ENCODE measurements around the gene NOTCH2NLA.
"Not testable (repeated sequence)": the region's sequence is repeated elsewhere in the genome, so short reads cannot be mapped to it uniquely, and the experiment has no call there.

DNA sequence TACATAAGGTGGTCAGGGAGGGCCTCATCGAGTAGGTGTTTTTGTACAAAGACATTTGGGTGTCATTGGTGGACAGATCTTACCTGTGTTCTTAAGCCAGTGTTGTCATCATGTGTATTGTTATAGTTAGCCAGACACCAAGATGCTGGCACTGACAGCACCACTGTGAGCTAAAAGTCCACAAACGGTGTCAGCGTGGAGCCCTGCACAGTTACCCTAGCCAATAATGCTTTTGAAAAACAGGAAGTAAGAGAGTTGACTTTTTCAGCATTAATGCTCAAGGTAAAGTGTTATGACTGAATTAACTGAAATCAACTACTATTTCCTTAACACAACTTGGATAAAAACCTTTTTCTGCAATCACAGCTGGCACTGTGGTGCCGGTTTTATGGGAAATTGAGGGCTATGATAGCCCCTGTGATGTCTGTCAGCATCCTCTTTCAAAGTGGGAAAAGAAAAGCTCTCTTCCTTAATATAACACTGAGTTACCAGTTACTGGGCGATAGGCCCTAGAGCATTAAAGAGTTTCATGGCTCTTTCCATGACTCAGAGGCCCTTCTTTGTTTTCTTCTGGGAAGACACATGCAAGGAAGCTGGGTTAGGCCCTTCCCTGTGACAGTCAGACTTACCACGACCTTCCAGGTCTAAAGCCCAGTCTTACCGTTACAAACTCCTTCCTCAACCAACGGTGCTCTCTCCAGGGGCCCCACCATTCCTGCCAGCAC, 31.3 kb upstream of the NOTCH2NLA start:
- TF ChIP-seq, protein P1, sequence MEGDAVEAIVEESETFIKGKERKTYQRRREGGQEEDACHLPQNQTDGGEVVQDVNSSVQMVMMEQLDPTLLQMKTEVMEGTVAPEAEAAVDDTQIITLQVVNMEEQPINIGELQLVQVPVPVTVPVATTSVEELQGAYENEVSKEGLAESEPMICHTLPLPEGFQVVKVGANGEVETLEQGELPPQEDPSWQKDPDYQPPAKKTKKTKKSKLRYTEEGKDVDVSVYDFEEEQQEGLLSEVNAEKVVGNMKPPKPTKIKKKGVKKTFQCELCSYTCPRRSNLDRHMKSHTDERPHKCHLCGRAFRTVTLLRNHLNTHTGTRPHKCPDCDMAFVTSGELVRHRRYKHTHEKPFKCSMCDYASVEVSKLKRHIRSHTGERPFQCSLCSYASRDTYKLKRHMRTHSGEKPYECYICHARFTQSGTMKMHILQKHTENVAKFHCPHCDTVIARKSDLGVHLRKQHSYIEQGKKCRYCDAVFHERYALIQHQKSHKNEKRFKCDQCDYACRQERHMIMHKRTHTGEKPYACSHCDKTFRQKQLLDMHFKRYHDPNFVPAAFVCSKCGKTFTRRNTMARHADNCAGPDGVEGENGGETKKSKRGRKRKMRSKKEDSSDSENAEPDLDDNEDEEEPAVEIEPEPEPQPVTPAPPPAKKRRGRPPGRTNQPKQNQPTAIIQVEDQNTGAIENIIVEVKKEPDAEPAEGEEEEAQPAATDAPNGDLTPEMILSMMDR (IDR thresholded peaks at IDR 0.05; ENCODE audit: borderline replicate concordance, extremely low read depth, low read length, poor library complexity, severe bottlenecking), result not testable (repeated sequence)
- not testable (repeated sequence) for TF ChIP-seq EZH2 (IDR thresholded peaks at IDR 0.05; ENCODE audit: borderline replicate concordance, low read depth, low read length, severe bottlenecking)

Data from DND-41 (cell line).